GM12875 (cell line): ENCODE measurements around the gene KRT85.

ENCODE experiments used
- H3K4me3 ChIP-seq: one replicate; pipeline ENCODE4 v1.5.1; 2011; ENCODE audit warnings: low read depth, low read length, control low read depth
- CTCF ChIP-seq: IDR thresholded peaks from 2 replicates; pipeline ENCODE4 v1.5.1; 2011; ENCODE audit warnings: low read depth, mild to moderate bottlenecking, control low read depth, inconsistent platforms, low read length, moderate library complexity, borderline replicate concordance; ENCODE audit not compliant: insufficient read depth

The KRT85 gene

DNA sequence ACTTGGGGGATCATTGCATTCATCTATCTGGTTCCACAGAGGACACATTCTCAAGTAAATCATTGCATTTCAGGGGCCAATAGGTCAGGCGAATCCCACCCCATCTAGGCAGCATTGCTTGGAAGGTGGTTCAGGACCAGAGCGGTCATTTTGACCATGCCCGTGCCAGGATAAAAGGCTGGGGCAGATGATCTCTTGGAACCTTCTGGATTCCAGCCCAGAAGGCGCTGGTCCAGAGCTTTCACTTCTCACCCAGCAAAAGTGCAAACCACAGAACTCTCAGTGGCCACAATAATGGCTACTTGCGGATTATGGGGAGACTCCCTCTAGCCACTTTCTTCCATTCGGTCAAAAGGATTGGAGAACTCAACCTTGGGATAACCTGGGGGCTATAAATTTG lies 595 bp upstream of the KRT85 start:
- no peak for TF ChIP-seq CTCF
- H3K4me3 ChIP-seq: no peak overlapping the region

DNA sequence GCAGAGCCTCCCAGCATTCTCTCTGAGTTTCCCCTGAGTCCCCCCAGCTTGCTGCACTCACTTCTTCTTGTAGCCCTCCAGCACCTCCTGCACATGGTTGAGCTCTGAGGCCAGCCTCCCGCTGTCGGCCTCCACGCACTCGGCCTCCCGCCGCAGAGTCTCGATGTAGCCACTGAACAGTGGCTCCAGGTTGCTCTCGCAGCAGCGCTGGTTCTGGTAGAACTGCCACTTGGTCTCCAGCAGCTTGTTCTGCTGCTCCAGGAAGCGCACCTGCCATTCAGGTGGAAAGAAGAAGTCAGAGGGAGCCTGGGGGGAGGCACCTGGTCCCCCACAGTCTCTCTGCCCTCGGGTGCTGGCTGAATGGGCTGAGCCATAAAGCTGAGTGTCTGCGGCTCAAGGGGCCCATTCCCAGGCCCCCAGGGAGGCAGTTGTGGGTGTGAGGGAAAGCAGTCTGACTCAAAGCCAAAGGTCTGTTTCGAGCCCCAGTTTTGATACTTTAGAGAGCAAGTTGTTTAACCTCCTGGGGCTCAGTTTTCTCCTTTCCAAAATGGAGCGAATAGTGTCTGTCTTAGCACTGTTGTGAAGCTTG lies 2.3 kb downstream of the KRT85 start:
- no peak for TF ChIP-seq CTCF
- no peak overlapping the region for H3K4me3 ChIP-seq

- no peak overlapping the region for H3K4me3 ChIP-seq
- no peak for TF ChIP-seq CTCF
Measured at GRCh38 chr12:52364061-52364460, 3.2 kb downstream of the KRT85 start.

DNA sequence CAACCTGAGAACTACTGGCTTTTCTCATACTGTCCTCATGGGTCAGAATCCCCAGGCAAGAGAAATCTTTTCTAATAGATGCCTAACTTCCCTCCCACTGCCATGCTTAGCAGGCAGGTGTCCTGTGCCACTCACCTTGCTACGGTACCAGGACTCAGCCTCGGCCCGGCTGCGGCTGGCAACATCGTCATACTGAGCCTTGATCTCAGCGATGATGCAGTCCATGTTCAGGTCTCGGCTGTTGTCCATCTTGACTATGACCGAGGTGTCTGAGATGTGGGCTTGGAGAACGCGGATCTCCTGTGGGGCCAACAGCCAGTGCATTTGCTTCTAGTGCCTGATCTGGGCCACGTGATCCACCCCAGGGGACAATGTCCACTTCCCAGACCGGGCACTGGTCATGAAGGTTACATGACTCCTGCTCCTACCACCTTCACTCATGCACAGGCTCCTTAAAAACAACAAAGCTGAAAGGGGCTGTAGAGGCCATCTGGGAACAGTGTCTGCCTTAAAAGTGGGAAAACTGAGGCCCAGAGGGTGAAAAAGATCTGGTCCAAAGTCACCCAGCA lies 4.1 kb downstream of the KRT85 start:
- H3K4me3 ChIP-seq: no peak overlapping the region
- no peak for TF ChIP-seq CTCF

- no peak overlapping the region for H3K4me3 ChIP-seq
- peak; percentile 50; the same call in 1 of the 2 replicates for TF ChIP-seq CTCF
Measured at GRCh38 chr12:52362118-52362726, 5.1 kb downstream of the KRT85 start.

- no peak for TF ChIP-seq CTCF
- H3K4me3 ChIP-seq: no peak overlapping the region
Measured at GRCh38 chr12:52361553-52361952, 5.7 kb downstream of the KRT85 start.
